SK-N-SH treated with all-trans-retinoic acid at 6 μM for 48 hours (cell line): ENCODE data around the gene COL25A1.

Source experiments
- TSHZ2 ChIP-seq: fragments of 250-450 bp; sonication (Bioruptor Pico); IDR thresholded peaks from 2 replicates; pipeline ENCODE4 v1.5.0; 2020; ENCODE audit warnings: mild to moderate bottlenecking, moderate library complexity
- ZFP30 ChIP-seq: fragments of 450-650 bp; formaldehyde crosslinking; IDR thresholded peaks from 2 replicates; pipeline ENCODE4 v1.5.0; 2022; ENCODE audit warnings: mild to moderate bottlenecking, moderate library complexity
- ZNF8 ChIP-seq: fragments of 450-650 bp; formaldehyde crosslinking; IDR thresholded peaks from 2 replicates; pipeline ENCODE4 v1.5.0; 2020; ENCODE audit warnings: mild to moderate bottlenecking, moderate library complexity
- TF ChIP-seq, protein P1 (sequence below): fragments of 250-450 bp; sonication (Bioruptor Pico); IDR thresholded peaks from 2 replicates; pipeline ENCODE4 v1.5.1; 2020; ENCODE audit warnings: low read depth, mild to moderate bottlenecking, moderate library complexity
- TF ChIP-seq, protein P2 (sequence below): fragments of 250-450 bp; sonication (Bioruptor Pico); IDR thresholded peaks from 2 replicates; pipeline ENCODE4 v1.8.0; 2020; ENCODE audit warnings: mild to moderate bottlenecking, moderate library complexity, borderline replicate concordance

DNA sequence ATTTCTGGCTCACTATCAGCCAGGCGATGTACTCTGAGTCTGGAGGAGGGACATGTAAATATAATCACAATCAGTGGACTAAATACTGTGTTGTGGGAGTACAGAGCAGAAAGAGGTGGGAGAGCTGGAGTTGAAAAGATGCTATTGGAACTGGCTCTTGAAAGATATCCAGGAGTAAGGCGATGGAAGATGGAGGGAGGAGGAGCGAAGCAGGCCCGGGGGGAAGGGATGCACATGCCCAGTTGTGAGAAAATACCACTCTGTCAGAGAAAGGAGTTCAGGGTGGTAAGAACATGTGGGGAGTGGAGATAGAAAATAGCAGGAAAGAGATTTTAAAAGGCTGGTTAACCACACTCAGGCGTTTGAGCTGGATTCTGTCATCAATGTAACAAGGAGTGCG is 322.7 kb downstream of the COL25A1 start:
- TF ChIP-seq, protein P1, sequence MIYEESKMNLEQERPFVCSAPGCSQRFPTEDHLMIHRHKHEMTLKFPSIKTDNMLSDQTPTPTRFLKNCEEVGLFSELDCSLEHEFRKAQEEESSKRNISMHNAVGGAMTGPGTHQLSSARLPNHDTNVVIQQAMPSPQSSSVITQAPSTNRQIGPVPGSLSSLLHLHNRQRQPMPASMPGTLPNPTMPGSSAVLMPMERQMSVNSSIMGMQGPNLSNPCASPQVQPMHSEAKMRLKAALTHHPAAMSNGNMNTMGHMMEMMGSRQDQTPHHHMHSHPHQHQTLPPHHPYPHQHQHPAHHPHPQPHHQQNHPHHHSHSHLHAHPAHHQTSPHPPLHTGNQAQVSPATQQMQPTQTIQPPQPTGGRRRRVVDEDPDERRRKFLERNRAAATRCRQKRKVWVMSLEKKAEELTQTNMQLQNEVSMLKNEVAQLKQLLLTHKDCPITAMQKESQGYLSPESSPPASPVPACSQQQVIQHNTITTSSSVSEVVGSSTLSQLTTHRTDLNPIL (CRISPR knock-in tag), result no peak
- no peak for TF ChIP-seq ZFP30 (CRISPR knock-in tag)
- TF ChIP-seq, protein P2, sequence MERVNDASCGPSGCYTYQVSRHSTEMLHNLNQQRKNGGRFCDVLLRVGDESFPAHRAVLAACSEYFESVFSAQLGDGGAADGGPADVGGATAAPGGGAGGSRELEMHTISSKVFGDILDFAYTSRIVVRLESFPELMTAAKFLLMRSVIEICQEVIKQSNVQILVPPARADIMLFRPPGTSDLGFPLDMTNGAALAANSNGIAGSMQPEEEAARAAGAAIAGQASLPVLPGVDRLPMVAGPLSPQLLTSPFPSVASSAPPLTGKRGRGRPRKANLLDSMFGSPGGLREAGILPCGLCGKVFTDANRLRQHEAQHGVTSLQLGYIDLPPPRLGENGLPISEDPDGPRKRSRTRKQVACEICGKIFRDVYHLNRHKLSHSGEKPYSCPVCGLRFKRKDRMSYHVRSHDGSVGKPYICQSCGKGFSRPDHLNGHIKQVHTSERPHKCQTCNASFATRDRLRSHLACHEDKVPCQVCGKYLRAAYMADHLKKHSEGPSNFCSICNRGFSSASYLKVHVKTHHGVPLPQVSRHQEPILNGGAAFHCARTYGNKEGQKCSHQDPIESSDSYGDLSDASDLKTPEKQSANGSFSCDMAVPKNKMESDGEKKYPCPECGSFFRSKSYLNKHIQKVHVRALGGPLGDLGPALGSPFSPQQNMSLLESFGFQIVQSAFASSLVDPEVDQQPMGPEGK (CRISPR knock-in tag), result no peak
- no peak for TF ChIP-seq TSHZ2 (CRISPR knock-in tag)
- no peak for TF ChIP-seq ZNF8 (CRISPR knock-in tag)
